B cell (primary cell): ENCODE measurements around the gene GDPD2. TPM values are rescaled to one million over a fixed set of nuclear protein-coding genes. Genes with fewer than 3 reads are reported as not detected.
A peak's percentile ranks its signal among the peaks of the same experiment; 100 is the strongest.

ENCODE experiments used
- ATAC-seq: fragments of 200-7000 bp; cut with Tn5 transposase; one replicate; pipeline ENCODE4 v1.10.0; 2021; ENCODE audit warnings: low read depth, mild to moderate bottlenecking, moderate number of reproducible peaks, moderate library complexity
- CTCF ChIA-PET: fragments of 350-600 bp; sonication (Branson Sonifier 250); formaldehyde crosslinking; loops from one replicate; lab custom pipeline; 2021; ENCODE audit warnings: antibody characterized with exemption, inconsistent platforms; lab: Charles Lee
- POLR2A ChIA-PET: fragments of 350-600 bp; sonication (Branson Sonifier 250); formaldehyde crosslinking; loops from one replicate; lab custom pipeline; 2021; ENCODE audit warnings: antibody characterized with exemption; lab: Charles Lee
- DNase-seq: peaks from one replicate; pipeline ENCODE4 v3.0.0; 2013
- H2AFZ ChIP-seq: 2 replicates; pipeline ENCODE4 v1.6.1; 2012; ENCODE audit warnings: mild to moderate bottlenecking, low read depth, low read length; ENCODE audit not compliant: insufficient read depth, poor library complexity, severe bottlenecking
- H3K27ac ChIP-seq, 2 donors: 1 replicate in 1 of 2; 2 replicates in 1 of 2; pipeline ENCODE4 v1.5.1; 2012 to 2013; ENCODE audit warnings: low read length in 2 of 2, mild to moderate bottlenecking in 2 of 2, moderate library complexity in 1 of 2
- H3K27me3 ChIP-seq, 4 experiments: fragments of 200-600 bp in 1 of 4; sonication (generic) in 1 of 4; replicated peaks in 1 of 4; 1 replicate in 2 of 4; 2 replicates in 2 of 4; pipeline versions ENCODE4 v1.6.1 to v1.7.0; 2013 to 2016; ENCODE audit warnings: low read length in 3 of 4, mild to moderate bottlenecking in 2 of 4, mixed read lengths in 1 of 4, moderate library complexity in 1 of 4; ENCODE audit not compliant: insufficient read depth in 4 of 4, control insufficient read depth in 3 of 4; ENCODE audit errors: control extremely low read depth in 1 of 4
- H3K36me3 ChIP-seq, 2 experiments: replicated peaks in 1 of 2; 1 replicate in 1 of 2; 2 replicates in 1 of 2; pipeline versions ENCODE4 v1.6.1 to v1.7.1; 2013; ENCODE audit warnings: low read length in 1 of 2; ENCODE audit not compliant: insufficient read depth in 2 of 2, control insufficient read depth in 1 of 2; ENCODE audit errors: control extremely low read depth in 1 of 2, extremely low read depth in 1 of 2
- H3K4me1 ChIP-seq, 2 donors: fragments of 200-600 bp in 1 of 2; sonication (generic) in 1 of 2; 1 replicate in 1 of 2; 2 replicates in 1 of 2; pipeline versions ENCODE4 v1.5.1 to v1.6.1; 2013 to 2017; ENCODE audit warnings: low read length in 2 of 2; ENCODE audit not compliant: control insufficient read depth in 2 of 2, insufficient read depth in 2 of 2
- H3K4me2 ChIP-seq: replicated peaks from 2 replicates; pipeline ENCODE3; 2012; ENCODE audit warnings: mild to moderate bottlenecking, low read depth, low read length; ENCODE audit not compliant: poor library complexity, severe bottlenecking
- H3K4me3 ChIP-seq, 5 experiments: fragments of 200-600 bp in 1 of 5; sonication (generic) in 1 of 5; 1 replicate in 3 of 5; 2 replicates in 2 of 5; pipeline versions ENCODE4 v1.5.1 to v1.7.0; 2011 to 2016; ENCODE audit warnings: low read length in 4 of 5, mild to moderate bottlenecking in 4 of 5, low read depth in 2 of 5, control low read depth in 1 of 5, moderate library complexity in 1 of 5; ENCODE audit not compliant: insufficient read depth in 1 of 5; ENCODE audit errors: control extremely low read depth in 1 of 5, extremely low read depth in 1 of 5
- H3K79me2 ChIP-seq: fragments of 200-600 bp; sonication (generic); one replicate; pipeline ENCODE4 v1.6.0; 2016; ENCODE audit warnings: low read length; ENCODE audit not compliant: control insufficient read depth, insufficient read depth
- H3K9ac ChIP-seq: fragments of 200-600 bp; sonication (generic); 2 replicates; pipeline ENCODE4 v1.6.1; 2017; ENCODE audit warnings: mild to moderate bottlenecking, low read length, moderate library complexity
- H3K9me3 ChIP-seq, 3 donors: one replicate each; pipeline versions ENCODE4 v1.6.1 to v1.7.1; 2013; ENCODE audit warnings: low read length in 2 of 3; ENCODE audit not compliant: control insufficient read depth in 2 of 3, insufficient read depth in 1 of 3; ENCODE audit errors: control extremely low read depth in 1 of 3
- H4K20me1 ChIP-seq: 2 replicates; pipeline ENCODE4 v1.6.0; 2012; ENCODE audit warnings: mild to moderate bottlenecking, low read length; ENCODE audit not compliant: insufficient read depth, control insufficient read depth, poor library complexity, severe bottlenecking
- H3K27ac Mint-ChIP-seq: one replicate; pipeline ENCODE4 v1.8.0; 2021; ENCODE audit warnings: mixed read lengths
- H3K27me3 Mint-ChIP-seq: one replicate; pipeline ENCODE4 v1.8.0; 2021; ENCODE audit warnings: mixed read lengths
- H3K4me1 Mint-ChIP-seq: one replicate; pipeline ENCODE4 v1.8.0; 2021; ENCODE audit warnings: mixed read lengths
- H3K4me3 Mint-ChIP-seq: one replicate; pipeline ENCODE4 v1.8.0; 2021; ENCODE audit warnings: mixed read lengths
- H3K9me3 Mint-ChIP-seq: one replicate; pipeline ENCODE4 v1.8.0; 2022; ENCODE audit warnings: mixed read lengths; ENCODE audit not compliant: insufficient read depth
- EZH2 ChIP-seq: IDR thresholded peaks from 2 replicates; pipeline ENCODE4 v1.6.1; 2012; ENCODE audit warnings: borderline replicate concordance, low read depth, mild to moderate bottlenecking, moderate library complexity, low read length; ENCODE audit not compliant: insufficient read depth, poor library complexity, severe bottlenecking
- WGBS: methylation state at CpG from one replicate; pipeline ENCODE4 v1.1.5; 2013; ENCODE audit warnings: missing lambda C conversion rate; ENCODE audit not compliant: insufficient coverage; 5-methylcytosine and 5-hydroxymethylcytosine counted together
- intact Hi-C: fragments of 100-400 bp; cut with micrococcal nuclease; formaldehyde crosslinking; loops from one replicate; pipeline ENCODE4 v1.10.0; 2022
- polyA plus RNA-seq: library from polyadenylated mRNA; depleted of rRNA; stranded (reverse); fragments of >200 nt; gene quantifications from 2 replicates; pipeline ENCODE4 v1.2.3, GENCODE V29; 2012
- total RNA-seq, 2 donors: library from RNA; stranded (reverse); fragments of 120-200 nt in 1 of 2; gene quantifications; 1 replicate in 1 of 2; 2 replicates in 1 of 2; pipeline versions ENCODE4 v1.2.3 to v1.2.4, GENCODE V29; 2013 to 2022
- TF ChIP-seq, protein P1 (sequence below): fragments of 200-600 bp; IDR thresholded peaks from one replicate; pipeline ENCODE4 v1.8.0; 2022; ENCODE audit warnings: antibody characterized with exemption, mild to moderate bottlenecking

GDPD2 gene
- total and polyA plus RNA-seq, 2 donors (not counting 1 experiment from before 2014, with no cell fraction given), result not detected

DNA sequence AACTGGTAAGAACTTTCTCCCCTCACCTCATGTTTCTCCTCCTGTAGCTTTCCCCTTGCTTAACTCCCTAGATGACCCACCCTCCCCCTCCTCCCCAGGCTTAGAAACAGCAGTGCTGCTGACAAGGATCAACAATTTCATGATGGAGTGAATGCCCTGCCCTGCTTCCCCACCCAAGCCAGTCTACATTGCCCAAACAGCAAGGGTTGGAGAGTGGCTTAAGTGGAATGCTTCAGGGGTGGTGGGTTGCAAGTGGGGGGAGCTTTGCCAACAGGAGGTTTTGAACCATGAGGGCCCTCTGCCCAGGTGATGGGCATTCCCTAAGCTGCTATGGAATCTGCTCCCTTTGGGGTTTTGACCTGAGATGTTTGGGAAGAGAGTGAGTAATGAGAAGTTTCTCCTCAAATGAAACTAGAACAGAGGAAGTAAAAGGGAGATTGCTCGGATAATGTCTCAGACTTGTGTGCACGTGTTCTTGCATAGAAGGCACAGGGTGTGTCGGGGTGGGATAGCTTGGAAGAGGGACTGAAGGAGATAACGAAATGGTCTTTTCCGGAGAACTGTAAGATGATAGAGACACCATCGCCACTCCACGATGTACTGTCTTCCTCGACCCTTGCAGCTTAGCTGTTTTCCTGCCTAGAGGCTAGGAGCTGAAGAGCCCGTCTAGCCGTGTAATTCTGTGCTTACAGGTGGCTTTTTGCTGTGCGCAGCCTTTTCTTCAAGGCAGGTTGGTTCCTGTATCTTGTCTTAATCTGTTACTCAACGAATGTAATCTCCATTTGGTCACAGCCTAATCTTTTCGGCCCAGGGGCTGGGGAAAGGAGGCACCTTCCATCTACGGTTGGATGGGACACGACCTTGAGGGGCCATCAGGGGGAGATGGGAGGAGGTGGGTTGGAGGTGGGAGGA lies 10.1 kb downstream of the GDPD2 start:
- H3K36me3 ChIP-seq, result no peaks in the 10 kb centered on the region
- no peaks in the 10 kb centered on the region for H3K27me3 ChIP-seq
- H3K27ac Mint-ChIP-seq, result peak overlapping the region; percentile 93
- peaks cover 9 to 17% of the 10 kb centered on the region in 2 donors for H3K4me1 ChIP-seq
- no peak for DNase-seq
- H2AFZ ChIP-seq, result peak overlapping the region; percentile 81
- H3K27ac ChIP-seq, result peak overlapping the region in 1 of 2 donors; percentile 6
- TF ChIP-seq, protein P1, sequence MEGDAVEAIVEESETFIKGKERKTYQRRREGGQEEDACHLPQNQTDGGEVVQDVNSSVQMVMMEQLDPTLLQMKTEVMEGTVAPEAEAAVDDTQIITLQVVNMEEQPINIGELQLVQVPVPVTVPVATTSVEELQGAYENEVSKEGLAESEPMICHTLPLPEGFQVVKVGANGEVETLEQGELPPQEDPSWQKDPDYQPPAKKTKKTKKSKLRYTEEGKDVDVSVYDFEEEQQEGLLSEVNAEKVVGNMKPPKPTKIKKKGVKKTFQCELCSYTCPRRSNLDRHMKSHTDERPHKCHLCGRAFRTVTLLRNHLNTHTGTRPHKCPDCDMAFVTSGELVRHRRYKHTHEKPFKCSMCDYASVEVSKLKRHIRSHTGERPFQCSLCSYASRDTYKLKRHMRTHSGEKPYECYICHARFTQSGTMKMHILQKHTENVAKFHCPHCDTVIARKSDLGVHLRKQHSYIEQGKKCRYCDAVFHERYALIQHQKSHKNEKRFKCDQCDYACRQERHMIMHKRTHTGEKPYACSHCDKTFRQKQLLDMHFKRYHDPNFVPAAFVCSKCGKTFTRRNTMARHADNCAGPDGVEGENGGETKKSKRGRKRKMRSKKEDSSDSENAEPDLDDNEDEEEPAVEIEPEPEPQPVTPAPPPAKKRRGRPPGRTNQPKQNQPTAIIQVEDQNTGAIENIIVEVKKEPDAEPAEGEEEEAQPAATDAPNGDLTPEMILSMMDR, result no peak
- no peak for TF ChIP-seq EZH2
- peak overlapping the region in 4 of 5 experiments; percentile 56 to 82 (median 73) for H3K4me3 ChIP-seq
- peak overlapping the region; percentile 77 for H3K9ac ChIP-seq
- H3K4me2 ChIP-seq, result peak overlapping the region; percentile 87
- peak overlapping the region; percentile 92 for H3K4me3 Mint-ChIP-seq
- H3K9me3 Mint-ChIP-seq, result no peaks in the 10 kb centered on the region
- no peaks in the 10 kb centered on the region for H3K79me2 ChIP-seq
- intact Hi-C loops, result loop anchor here (1.0 kb wide), 1 partner anchor 236 kb away; no protein-coding TSS in a partner anchor
- POLR2A ChIA-PET, result interaction anchor here (0.8 kb wide), 1 partner anchor 299 kb away, joined by 3 read pairs; no protein-coding TSS in a partner anchor
- H3K9me3 ChIP-seq, result no peaks in the 10 kb centered on the region
- WGBS, result 53% methylated on average over 6 of the region's 15 CpGs
- peaks cover 19% of the 10 kb centered on the region for H3K4me1 Mint-ChIP-seq
- no peak for ATAC-seq
- CTCF ChIA-PET, result interaction anchor here (0.9 to 3.7 kb wide), 6 partner anchors 10 to 349 kb away, joined by 3 to 10 read pairs (median 6); partner anchors contain the start of genes DLG3, GDPD2 and IGBP1
- peaks cover 8% of the 10 kb centered on the region for H3K27me3 Mint-ChIP-seq
- no peaks in the 10 kb centered on the region for H4K20me1 ChIP-seq
